ENCODE results near the gene DACH1.

Gene DACH1

GRCh38 chr13:71590654-71591148 is 276.3 kb downstream of the DACH1 start:
- no peak overlapping the region for H3K4me3 ChIP-seq (ENCODE audit: low read depth, low read length)
- TF ChIP-seq POLR2A (IDR thresholded peaks at IDR 0.05; ENCODE audit: extremely low read depth, insufficient read length) (no peak), MAX (IDR thresholded peaks at IDR 0.05; ENCODE audit: low read depth, low read length) (no peak), CTCF (IDR thresholded peaks at IDR 0.05; ENCODE audit: low read depth, low read length) (no peak), MYC (IDR thresholded peaks at IDR 0.05; ENCODE audit: low read depth, low read length) (no peak)
- no peak for DNase-seq (ENCODE audit: low read depth)

DNA sequence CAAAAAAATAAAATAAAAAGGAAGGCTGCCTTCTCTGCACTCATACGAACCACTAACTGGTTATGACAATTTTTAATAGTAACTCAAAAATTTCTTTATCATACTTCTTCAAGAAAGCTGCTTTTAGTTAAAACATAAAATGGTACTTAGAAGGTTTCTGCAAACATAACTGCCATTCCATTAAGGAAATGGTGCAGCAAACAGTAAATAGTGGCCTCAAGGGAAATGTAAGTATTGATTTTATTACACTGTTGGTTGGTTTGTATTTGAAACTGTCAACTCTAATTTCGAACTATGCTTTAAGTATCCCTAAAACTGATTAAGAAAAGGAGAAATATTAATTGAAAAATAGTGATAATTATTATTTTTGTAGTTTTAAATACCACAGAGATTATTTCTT is 278.0 kb downstream of the DACH1 start:
- no peak for TF ChIP-seq MYC (IDR thresholded peaks at IDR 0.05; ENCODE audit: low read depth, low read length)
- TF ChIP-seq CTCF (IDR thresholded peaks at IDR 0.05; ENCODE audit: low read depth, low read length): no peak
- no peak for TF ChIP-seq MAX (IDR thresholded peaks at IDR 0.05; ENCODE audit: low read depth, low read length)
- TF ChIP-seq POLR2A (IDR thresholded peaks at IDR 0.05; ENCODE audit: extremely low read depth, insufficient read length): no peak
- DNase-seq (ENCODE audit: low read depth): no peak
- H3K4me3 ChIP-seq (ENCODE audit: low read depth, low read length): no peak overlapping the region

GRCh38 chr13:71587817-71588216 is 279.2 kb downstream of the DACH1 start:
- no peak for DNase-seq (ENCODE audit: low read depth)
- H3K4me3 ChIP-seq (ENCODE audit: low read depth, low read length): no peak overlapping the region
- TF ChIP-seq POLR2A (IDR thresholded peaks at IDR 0.05; ENCODE audit: extremely low read depth, insufficient read length): no peak
- TF ChIP-seq MYC (IDR thresholded peaks at IDR 0.05; ENCODE audit: low read depth, low read length): no peak
- no peak for TF ChIP-seq MAX (IDR thresholded peaks at IDR 0.05; ENCODE audit: low read depth, low read length)
- no peak for TF ChIP-seq CTCF (IDR thresholded peaks at IDR 0.05; ENCODE audit: low read depth, low read length)

GRCh38 chr13:71587193-71587592 is 279.8 kb downstream of the DACH1 start:
- TF ChIP-seq CTCF (IDR thresholded peaks at IDR 0.05; ENCODE audit: low read depth, low read length): no peak
- no peak for TF ChIP-seq MYC (IDR thresholded peaks at IDR 0.05; ENCODE audit: low read depth, low read length)
- TF ChIP-seq POLR2A (IDR thresholded peaks at IDR 0.05; ENCODE audit: extremely low read depth, insufficient read length): no peak
- no peak for TF ChIP-seq MAX (IDR thresholded peaks at IDR 0.05; ENCODE audit: low read depth, low read length)
- DNase-seq (ENCODE audit: low read depth): no peak
- no peak overlapping the region for H3K4me3 ChIP-seq (ENCODE audit: low read depth, low read length)

DNA sequence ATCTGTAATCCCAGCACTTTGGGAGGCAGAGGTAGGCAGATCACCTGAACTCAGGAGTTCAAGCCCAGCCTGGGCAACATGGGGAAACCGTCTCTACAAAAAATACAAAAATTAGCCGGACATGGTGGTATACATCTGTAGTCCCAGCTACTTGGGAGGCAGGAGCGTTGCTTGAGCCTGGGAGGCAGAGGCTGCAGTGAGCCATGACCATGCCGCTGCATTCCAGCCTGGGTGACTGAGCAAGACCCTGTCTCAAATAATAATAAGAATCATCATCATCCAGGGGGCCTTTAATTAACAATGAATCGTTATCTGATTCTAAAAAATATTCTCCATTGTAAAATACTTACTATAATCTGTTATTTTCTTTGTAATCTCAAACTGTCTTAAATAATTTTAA is 283.4 kb downstream of the DACH1 start:
- TF ChIP-seq MYC (IDR thresholded peaks at IDR 0.05; ENCODE audit: low read depth, low read length) (no peak), MAX (IDR thresholded peaks at IDR 0.05; ENCODE audit: low read depth, low read length) (no peak), CTCF (IDR thresholded peaks at IDR 0.05; ENCODE audit: low read depth, low read length) (no peak), POLR2A (IDR thresholded peaks at IDR 0.05; ENCODE audit: extremely low read depth, insufficient read length) (no peak)
- DNase-seq (ENCODE audit: low read depth): no peak
- no peak overlapping the region for H3K4me3 ChIP-seq (ENCODE audit: low read depth, low read length)

- no peak for DNase-seq (ENCODE audit: low read depth)
- no peak overlapping the region for H3K4me3 ChIP-seq (ENCODE audit: low read depth, low read length)
- TF ChIP-seq MAX (IDR thresholded peaks at IDR 0.05; ENCODE audit: low read depth, low read length): no peak
- no peak for TF ChIP-seq MYC (IDR thresholded peaks at IDR 0.05; ENCODE audit: low read depth, low read length)
- TF ChIP-seq CTCF (IDR thresholded peaks at IDR 0.05; ENCODE audit: low read depth, low read length): no peak
- TF ChIP-seq POLR2A (IDR thresholded peaks at IDR 0.05; ENCODE audit: extremely low read depth, insufficient read length): no peak
These were observed 286.4 kb downstream of the DACH1 start for GRCh38 chr13:71580614-71581013.

Measured in NB4 (cell line).